NT2/D1 (cell line): ENCODE results near the gene ENDOV.

ENCODE experiments used
- DNase-seq: peaks from one replicate; pipeline ENCODE4 v3.0.0-alpha.2; 2011; ENCODE audit warnings: low read depth, low spot score
- H3K27me3 ChIP-seq: 2 replicates; pipeline ENCODE4 v1.6.0; 2011; ENCODE audit warnings: mild to moderate bottlenecking; ENCODE audit not compliant: insufficient read length, insufficient read depth
- H3K36me3 ChIP-seq: 2 replicates; pipeline ENCODE4 v1.6.1; 2011; ENCODE audit warnings: mild to moderate bottlenecking, low read length, mixed read lengths; ENCODE audit not compliant: insufficient read depth, insufficient read length
- H3K4me1 ChIP-seq: 2 replicates; pipeline ENCODE4 v1.5.1; 2011; ENCODE audit not compliant: insufficient read depth, insufficient read length
- H3K4me3 ChIP-seq: 2 replicates; pipeline ENCODE4 v1.5.1; 2011; ENCODE audit warnings: low read depth; ENCODE audit not compliant: insufficient read length
- H3K9ac ChIP-seq: 2 replicates; pipeline ENCODE4 v1.6.0; 2011; ENCODE audit warnings: low read depth; ENCODE audit not compliant: insufficient read length
- H3K9me3 ChIP-seq: 2 replicates; pipeline ENCODE4 v1.5.1; 2011; ENCODE audit warnings: mild to moderate bottlenecking, low read length; ENCODE audit not compliant: insufficient read depth
- SUZ12 ChIP-seq: IDR thresholded peaks from 2 replicates; pipeline ENCODE4 v1.6.1; 2011; ENCODE audit not compliant: insufficient read length, insufficient read depth; ENCODE audit errors: extremely low read depth
- YY1 ChIP-seq: IDR thresholded peaks from 2 replicates; pipeline ENCODE4 v1.6.1; 2011; ENCODE audit not compliant: insufficient read length, insufficient read depth
- ZNF274 ChIP-seq: IDR thresholded peaks from 2 replicates; pipeline ENCODE4 v1.6.1; 2011; ENCODE audit warnings: mild to moderate bottlenecking, low read depth, low read length

ENDOV gene

DNA sequence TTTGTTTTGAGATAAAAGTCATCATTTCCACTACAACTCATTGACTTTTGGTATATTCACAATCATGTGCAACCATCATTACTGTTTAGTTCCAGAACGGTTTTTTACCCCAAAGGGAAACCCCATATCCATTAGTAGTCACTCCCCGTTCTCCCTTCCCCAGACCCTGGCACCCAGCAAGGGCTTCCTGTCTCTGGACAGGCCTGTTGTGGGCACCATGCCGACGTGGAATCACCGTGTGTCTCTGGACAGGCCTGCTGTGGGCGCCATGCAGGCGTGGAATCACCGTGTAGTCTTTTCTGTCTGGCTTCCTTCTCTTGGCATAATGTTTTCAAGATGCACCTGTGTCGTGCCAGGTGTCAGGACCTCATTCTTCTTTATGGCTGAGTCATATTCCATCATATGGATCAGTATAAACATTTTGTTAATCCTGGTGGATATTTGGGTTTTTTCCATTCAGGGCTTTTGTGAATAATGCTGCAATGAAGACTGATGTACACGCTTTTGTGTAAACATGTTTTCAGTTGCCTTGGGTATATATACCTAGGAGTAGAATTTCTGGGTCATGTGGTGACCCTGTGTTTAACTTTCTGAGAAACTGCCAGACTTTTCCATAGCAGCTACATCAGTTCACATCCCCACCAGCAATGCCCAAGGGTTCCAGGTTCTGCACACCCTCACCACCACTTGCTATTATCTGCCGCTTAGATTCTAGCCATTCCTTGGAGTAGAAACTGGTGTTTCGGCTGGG, 19.1 kb downstream of the ENDOV start:
- H3K27me3 ChIP-seq, result no peaks in the 10 kb centered on the region
- no peaks in the 10 kb centered on the region for H3K4me1 ChIP-seq
- no peak for TF ChIP-seq ZNF274
- no peak for TF ChIP-seq YY1
- TF ChIP-seq SUZ12, result no peak
- no peak overlapping the region for H3K9ac ChIP-seq
- no peak for DNase-seq
- no peak overlapping the region for H3K4me3 ChIP-seq
- no peaks in the 10 kb centered on the region for H3K36me3 ChIP-seq
- H3K9me3 ChIP-seq, result no peaks in the 10 kb centered on the region

DNA sequence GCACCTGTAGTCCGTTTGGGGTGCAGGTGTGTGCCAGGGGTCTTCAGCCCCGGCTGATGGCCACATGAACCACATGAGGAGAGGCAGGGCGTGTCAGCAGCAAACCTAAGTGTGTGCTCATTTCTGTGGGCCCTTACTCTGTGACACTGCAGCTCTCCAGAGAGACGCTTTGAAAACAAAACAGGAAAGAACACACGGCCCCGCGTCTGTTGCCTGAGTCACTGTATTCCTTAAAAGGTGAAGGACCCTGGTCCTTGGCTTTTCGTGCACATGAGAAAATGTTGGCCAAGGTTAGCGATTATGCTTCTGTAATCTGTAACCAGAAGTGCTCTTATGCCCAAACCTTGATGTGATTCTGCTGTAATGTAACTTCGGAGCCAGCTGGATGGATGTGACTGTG, 22.6 kb downstream of the ENDOV start:
- H3K9ac ChIP-seq, result no peak overlapping the region
- no peaks in the 10 kb centered on the region for H3K9me3 ChIP-seq
- no peaks in the 10 kb centered on the region for H3K36me3 ChIP-seq
- TF ChIP-seq YY1, result no peak
- TF ChIP-seq ZNF274, result no peak
- TF ChIP-seq SUZ12, result no peak
- DNase-seq, result no peak
- H3K27me3 ChIP-seq, result peaks cover 13% of the 10 kb centered on the region
- H3K4me1 ChIP-seq, result no peaks in the 10 kb centered on the region
- no peak overlapping the region for H3K4me3 ChIP-seq

DNA sequence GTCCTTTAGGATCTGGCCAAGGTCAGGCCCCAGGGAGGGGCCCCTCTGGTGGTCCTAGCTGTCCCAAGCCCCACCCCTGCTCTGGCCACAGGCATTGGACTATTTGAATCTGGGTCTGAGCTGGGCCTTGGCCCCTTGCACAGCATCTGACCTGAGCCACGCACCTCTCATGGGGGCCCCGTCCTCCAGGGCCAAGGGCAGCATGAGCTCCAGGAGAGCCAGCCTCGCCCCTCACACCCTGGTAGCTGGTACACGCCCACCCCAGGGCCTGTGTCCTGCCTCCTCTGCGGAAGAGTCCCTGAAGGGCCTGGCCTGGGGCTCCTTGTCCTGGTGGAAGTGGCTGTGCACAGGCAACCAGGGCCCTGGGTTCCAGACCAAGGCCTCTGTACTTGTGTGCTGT, 23.8 kb downstream of the ENDOV start:
- no peak for TF ChIP-seq SUZ12
- Histone ChIP-seq H3K4me1 (no peaks in the 10 kb centered on the region), H3K4me3 (no peak overlapping the region), H3K27me3 (peaks cover 25% of the 10 kb centered on the region), H3K36me3 (no peaks in the 10 kb centered on the region), H3K9me3 (no peaks in the 10 kb centered on the region), H3K9ac (no peak overlapping the region)
- no peak for DNase-seq

DNA sequence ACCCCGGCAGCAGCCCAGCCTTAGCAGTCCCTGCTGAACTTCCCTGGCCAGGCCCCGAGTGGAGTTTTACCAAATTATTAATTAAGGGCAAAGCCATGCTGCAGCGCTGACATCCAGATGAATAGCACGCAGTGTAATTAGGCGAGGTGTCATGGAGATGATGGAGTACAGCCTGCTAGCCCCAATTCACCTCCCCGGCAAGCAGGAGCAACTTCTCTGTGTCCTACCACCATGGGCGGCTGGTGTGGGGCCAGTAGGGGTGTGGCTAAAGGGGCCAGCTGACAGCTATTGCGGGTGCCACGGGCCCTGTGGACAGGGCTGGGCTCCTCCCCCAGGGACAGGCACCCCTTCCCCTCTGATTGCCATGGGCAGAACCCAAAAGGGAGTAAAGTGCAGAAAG, 24.5 kb downstream of the ENDOV start:
- TF ChIP-seq YY1 (no peak), SUZ12 (no peak), ZNF274 (no peak)
- H3K27me3 ChIP-seq, result peaks cover 31% of the 10 kb centered on the region
- no peaks in the 10 kb centered on the region for H3K36me3 ChIP-seq
- H3K4me3 ChIP-seq, result no peak overlapping the region
- H3K4me1 ChIP-seq, result no peaks in the 10 kb centered on the region
- no peak overlapping the region for H3K9ac ChIP-seq
- no peaks in the 10 kb centered on the region for H3K9me3 ChIP-seq
- DNase-seq, result no peak

DNA sequence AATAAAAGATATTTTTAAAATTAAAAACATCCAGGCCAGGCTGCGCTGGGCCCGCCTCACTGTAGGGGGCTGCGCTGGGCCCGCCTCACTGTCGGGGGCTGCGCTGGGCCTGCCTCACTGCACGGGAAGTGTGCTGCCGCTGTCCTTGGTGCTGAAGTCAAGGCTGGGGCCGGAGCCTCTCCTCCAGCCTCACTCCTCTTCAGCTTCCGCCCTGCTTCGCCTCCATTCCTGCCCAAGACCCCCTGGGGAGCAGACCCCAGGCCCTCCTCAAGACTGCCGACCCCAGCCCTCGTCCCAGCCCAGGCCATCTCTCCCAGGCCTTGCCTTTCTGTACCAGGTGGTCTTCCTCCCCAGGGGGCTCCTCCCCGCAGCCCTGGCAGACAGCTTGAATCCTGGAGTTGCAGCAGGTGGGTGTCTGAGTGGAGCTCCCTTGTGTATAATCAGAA, 26.2 kb downstream of the ENDOV start:
- H3K9me3 ChIP-seq, result no peaks in the 10 kb centered on the region
- peaks cover 12% of the 10 kb centered on the region for H3K4me1 ChIP-seq
- no peak overlapping the region for H3K9ac ChIP-seq
- no peak overlapping the region for H3K4me3 ChIP-seq
- DNase-seq, result peak; percentile 58
- H3K36me3 ChIP-seq, result no peaks in the 10 kb centered on the region
- TF ChIP-seq SUZ12 (no peak), ZNF274 (no peak), YY1 (no peak)
- H3K27me3 ChIP-seq, result peaks cover 35% of the 10 kb centered on the region

GRCh38 chr17:80441598-80442322, 26.8 kb downstream of the ENDOV start:
- no peak for DNase-seq
- Histone ChIP-seq H3K9me3 (no peaks in the 10 kb centered on the region), H3K9ac (no peak overlapping the region), H3K4me3 (no peak overlapping the region), H3K4me1 (peaks cover 13% of the 10 kb centered on the region), H3K27me3 (peaks cover 35% of the 10 kb centered on the region), H3K36me3 (no peaks in the 10 kb centered on the region)
- no peak for TF ChIP-seq SUZ12
- TF ChIP-seq ZNF274, result no peak
- no peak for TF ChIP-seq YY1

DNA sequence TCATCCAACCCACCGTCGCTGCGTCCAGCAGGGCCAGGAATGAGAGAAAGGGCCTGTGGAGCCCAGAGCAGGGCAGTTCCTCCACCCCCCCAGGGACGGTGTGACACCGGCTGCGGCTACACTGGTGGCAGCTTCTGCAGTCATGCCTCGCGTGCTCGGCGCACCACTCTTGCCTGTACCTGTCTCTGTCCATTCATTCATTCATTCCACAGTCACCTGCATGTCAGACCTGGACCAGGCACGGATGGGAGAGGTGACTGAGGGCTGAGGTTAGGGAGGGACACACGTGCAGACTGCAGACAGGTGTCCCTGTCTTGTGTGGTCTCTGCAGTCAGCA, 27.3 kb downstream of the ENDOV start:
- TF ChIP-seq ZNF274, result no peak
- TF ChIP-seq YY1, result no peak
- TF ChIP-seq SUZ12, result no peak
- Histone ChIP-seq H3K9ac (no peak overlapping the region), H3K9me3 (no peaks in the 10 kb centered on the region), H3K36me3 (no peaks in the 10 kb centered on the region), H3K4me3 (no peak overlapping the region), H3K27me3 (peaks cover 35% of the 10 kb centered on the region), H3K4me1 (peaks cover 16% of the 10 kb centered on the region)
- DNase-seq, result no peak
